OCI-LY7 (cell line): ENCODE measurements around the gene UGT2B11.

Source experiments
- CTCF ChIP-seq: fragments of 200-600 bp; sonication (generic); conservative IDR thresholded peaks from 2 replicates; pipeline ENCODE4 v1.5.1; 2014; ENCODE audit warnings: mild to moderate bottlenecking, antibody characterized with exemption, low read length, moderate library complexity, mixed read lengths
- EZH2phosphoT487 ChIP-seq: fragments of 200-600 bp; sonication (generic); IDR thresholded peaks from 2 replicates; pipeline ENCODE4 v1.6.1; 2018; ENCODE audit warnings: low read depth, borderline replicate concordance, mild to moderate bottlenecking, mixed run types, antibody characterized with exemption, low read length, moderate library complexity, mixed read lengths

DNA sequence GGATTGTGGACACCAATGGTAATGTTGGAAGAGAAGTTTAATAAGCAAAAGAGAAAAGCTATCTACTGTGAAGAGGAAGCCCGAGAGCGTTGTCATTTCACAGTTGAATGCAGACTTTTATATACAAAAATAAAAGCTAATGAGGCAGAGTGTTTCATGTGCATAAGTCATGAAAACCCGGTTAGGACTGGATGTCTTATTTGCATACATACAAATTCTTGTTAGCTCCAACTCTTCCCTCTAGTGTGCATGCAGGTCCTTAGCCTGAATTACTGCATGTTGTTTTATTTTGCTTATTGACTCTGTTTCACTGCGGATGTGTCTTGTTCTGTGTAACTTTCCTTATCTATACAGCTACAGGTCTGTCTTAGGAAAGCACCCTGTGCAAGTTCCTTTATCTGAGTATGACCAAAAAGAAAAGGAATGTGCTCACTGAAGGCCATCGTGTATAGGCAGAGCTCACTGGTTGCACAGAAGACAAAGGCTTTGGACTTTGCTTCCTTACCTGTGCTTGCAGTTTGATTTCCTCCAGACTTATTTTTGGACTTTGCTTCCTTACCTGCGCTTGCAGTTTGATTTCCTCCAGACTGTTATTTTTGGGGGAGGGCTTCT lies 25.1 kb upstream of the UGT2B11 start:
- TF ChIP-seq CTCF, result no peak
- TF ChIP-seq EZH2phosphoT487, result no peak
